Measurements from ENCODE around the gene PTPN7.

The PTPN7 gene

GRCh38 chr1:202165942-202166843, 5.8 kb upstream of the PTPN7 start:
- no peak for DNase-seq

DNA sequence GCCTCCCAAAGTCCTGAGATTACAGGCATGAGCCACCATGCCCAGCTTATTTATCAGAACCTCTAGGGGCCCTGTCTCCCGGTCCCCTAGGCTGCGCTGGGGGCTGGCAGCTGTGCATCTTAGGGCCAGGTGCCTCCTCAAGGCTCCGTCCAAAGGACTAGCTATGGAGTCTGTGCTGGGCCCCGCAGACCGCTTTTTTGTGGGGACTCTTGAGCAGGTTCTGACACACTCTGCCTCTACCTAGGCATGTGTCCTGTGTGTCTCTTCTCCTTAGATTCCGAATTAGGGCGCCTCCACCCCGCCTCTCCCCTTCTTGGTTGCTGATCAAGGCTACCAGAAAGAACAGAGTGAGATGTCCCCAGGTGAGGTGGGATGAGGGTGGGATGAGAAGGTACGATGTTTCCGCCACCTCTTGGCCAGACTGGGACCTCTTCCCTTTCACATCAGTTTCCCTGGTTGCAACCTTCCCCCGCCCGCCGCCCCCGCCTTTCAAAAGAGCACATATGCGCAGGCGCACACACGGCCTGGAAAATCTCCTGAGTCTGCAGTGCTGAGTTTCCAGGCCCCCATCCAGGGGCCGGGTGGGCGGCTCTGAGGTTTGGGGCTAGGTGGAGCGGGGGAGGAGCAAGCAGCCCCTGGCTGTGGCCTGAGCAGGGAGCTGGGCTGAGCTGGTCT, 5.0 kb upstream of the PTPN7 start:
- no peak for DNase-seq

- no peak for DNase-seq
These were observed 4.1 kb upstream of the PTPN7 start for GRCh38 chr1:202164271-202165037.

DNA sequence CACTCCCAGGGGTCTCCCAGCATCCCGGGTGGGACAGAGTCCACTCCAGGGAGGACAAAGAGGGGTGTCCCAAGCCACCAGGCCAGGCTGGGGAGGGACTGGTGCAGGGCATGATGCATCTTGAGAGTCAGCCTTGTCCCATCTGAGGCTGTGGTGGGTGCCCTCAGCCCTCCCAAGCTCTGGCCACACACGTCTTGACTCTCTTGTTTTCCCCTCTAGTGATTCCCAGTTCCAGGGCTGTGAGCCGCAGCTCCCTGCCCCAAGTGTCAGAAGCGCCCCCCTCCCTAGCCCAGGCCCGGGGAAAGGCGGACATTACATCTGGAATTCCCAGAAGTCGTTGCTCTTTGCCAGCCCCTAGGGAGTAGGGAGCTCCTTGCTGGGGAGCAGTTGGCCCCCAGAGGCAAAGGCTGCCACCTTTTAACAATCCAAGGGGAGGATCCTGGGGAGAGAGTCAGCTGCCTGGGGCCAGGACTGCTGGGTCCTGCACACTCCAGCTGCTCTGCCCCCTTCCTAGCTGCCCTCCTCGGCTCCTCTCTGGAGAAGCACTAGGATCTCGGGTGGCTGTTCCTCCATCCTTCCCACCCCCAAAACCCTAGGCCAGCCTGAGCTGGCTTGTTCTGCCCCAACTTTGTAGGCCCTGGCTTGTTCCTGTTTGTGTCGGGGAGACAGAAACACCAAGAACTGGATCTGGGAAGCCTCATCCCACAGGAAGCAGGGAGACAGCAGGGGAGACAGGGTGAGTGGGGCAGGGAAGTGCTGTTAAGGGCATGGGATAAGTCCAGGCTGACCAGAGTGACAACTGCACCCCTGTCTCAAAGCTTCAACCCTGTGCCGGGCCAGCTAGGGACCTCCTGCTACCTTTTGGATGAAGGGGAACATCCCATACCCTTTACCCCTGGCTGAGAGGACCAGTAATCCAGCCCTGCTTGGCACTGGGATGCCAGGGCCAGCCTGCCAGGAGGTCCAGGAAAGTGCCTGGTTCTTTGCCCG, 3.2 kb upstream of the PTPN7 start:
- DNase-seq, result no peak

GRCh38 chr1:202162418-202163280, 2.2 kb upstream of the PTPN7 start:
- DNase-seq, result no peak

DNA sequence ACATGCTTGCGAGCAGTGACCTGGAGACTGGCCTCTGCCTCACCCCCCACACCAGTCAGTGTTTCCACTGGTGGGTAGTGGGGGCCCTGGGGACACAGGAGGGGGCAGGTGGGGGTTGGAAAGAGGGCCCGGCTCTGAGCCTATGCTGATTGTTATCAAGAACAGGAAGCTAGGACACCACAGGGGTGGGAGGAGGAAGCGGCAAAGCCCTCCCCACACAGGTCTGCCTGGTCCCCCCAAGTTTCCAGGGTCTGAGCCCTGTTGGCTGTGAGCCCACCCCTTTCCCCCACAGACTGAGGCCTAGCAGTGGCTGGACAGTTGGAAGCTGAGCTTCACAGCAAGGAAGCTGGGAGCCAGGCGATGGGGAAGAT, 1.6 kb upstream of the PTPN7 start:
- DNase-seq, result no peak

DNA sequence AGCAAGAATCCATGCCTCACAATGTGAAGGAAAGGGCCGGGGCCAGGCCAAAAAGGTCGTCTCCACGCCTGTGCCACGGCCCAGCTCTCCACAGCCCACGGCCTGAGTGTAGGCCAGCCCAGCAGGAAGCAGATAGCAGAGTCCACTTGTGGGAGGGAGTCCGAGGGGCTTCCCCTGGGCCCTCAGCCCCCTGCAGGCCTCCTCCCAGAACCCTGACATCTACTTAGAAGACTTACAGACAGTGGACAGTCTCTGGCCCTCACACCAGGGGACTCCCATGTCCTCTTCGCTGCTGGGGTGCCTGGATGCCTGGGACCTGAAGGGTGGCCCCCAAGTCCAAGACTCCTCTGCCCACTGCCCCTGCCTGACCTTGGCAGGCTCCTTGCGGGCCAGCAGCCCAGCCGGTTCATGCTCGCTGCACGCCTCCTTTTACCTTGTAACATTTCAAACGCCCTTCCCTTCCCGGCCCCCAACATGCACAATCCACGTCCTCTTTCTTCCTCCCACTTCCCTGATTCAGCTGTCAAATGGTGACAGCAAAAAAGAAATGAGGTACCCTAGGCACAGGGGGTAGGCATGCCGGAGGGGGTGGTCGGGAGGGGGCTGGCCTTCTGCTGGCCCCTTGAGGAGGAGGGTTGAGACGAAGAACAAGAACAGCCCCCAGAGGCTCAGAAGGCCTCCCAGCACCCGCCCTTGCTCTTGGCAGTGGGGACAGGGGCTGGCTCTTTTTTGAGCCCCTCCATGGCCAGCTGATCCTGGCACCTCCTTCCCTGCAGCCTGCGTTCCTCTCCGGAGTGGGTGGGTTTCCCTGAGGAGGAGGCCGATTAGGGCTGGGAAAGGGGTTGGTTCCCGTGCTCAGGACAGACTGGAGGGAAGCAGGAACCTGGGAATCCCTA, 997 bp upstream of the PTPN7 start:
- no peak for DNase-seq

DNA sequence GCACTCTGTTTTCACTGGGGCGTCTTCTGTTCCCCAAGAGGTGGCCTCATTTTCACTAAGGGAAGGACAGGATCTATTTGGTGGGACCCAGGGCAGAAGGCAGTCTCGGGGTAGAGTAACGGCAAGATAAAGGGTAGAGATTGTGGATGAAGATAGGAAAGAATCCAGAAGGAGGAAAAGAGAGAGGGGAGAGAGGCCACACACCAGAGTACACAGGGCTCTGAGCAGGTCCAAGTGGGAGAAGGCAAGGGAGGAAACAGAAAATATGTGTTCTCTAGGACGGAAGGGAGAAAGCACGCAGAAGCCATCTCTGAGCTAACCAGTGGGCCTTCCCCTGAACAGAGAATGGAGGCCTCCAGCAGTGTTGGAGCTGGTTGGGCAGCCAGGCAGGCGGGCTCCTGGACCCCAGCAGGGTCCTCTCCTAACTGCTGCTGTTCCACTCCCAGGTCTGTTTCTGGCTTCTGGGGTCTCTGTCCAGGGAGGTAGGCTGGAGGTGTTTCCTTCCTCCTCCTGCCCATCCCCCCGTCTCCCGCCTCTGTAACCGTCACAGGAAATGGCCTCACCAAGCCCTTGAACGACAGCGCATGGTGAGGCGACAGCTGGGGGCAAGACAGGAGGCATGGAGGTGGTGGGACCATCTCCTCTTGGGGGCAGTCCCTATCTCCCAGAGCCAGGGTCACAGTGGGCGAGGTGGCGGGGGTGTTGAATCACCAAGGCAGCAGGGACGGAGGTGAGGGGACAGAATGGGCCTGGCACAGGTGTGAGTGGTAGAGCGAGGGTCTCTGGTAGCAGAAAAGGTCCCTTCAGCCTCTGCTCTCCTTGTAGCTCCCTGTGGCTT, 649 bp downstream of the PTPN7 start:
- DNase-seq, result no peak

DNA sequence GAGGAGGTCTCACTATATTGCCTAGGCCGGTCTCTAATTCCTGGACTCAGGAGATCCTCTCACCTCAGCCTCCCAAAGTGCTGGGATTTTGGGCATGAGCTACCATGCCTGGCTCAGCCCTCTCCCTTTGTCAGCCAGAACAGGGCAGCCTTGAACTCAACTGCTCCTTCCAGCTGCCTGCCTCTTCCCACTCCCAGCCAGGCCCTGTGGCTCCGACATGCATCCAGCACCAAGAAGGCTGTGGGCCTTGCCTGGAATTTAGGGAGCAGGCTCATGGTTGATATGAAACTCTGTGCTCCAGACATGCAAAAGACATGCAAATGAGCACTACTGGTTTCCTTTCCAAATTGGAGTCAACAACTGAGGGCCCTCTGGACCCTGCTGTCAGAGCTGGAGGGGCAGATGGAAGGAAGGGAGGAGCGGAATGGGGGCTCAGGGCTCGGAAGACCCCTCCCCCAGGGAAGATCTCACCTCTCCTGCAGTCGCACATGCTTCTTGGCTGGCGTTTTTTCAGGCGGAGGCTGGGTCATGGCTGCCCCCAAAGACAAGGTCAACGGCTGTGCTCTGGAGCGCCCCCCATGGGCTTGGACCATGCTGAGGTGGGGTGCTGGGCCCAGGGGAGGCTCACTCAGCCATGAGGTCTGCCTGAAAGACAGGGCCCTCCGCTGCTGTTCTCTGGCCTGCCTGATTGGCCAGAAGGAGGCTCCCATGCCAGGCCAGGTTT, 1.4 kb downstream of the PTPN7 start:
- no peak for DNase-seq

GRCh38 chr1:202157945-202158344, 2.5 kb downstream of the PTPN7 start:
- DNase-seq, result no peak

DNA sequence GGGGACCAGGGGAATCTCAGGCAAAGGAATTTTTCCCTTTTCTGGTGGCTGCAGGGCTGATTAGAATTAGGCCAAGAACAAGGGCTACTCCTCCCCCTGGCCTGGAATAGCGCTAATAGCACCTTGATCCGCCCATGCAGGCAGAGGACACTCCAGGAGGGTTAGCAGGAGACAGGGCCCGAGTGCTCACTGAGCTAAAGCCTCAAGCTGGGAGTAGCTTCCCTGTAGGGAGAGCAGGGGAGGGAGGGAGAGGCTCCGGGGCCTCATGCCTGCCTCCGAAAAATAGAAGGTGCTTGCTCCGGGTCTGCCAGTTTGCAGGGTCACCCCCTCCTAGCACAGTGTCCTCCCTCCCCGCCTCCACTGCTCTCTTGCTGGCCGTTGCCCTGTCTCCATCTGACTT, 3.8 kb downstream of the PTPN7 start:
- no peak for DNase-seq

- DNase-seq, result no peak
These were observed 4.9 kb downstream of the PTPN7 start for GRCh38 chr1:202155478-202156021.

- no peak for DNase-seq
These were observed 5.5 kb downstream of the PTPN7 start for GRCh38 chr1:202154766-202155477.

DNA sequence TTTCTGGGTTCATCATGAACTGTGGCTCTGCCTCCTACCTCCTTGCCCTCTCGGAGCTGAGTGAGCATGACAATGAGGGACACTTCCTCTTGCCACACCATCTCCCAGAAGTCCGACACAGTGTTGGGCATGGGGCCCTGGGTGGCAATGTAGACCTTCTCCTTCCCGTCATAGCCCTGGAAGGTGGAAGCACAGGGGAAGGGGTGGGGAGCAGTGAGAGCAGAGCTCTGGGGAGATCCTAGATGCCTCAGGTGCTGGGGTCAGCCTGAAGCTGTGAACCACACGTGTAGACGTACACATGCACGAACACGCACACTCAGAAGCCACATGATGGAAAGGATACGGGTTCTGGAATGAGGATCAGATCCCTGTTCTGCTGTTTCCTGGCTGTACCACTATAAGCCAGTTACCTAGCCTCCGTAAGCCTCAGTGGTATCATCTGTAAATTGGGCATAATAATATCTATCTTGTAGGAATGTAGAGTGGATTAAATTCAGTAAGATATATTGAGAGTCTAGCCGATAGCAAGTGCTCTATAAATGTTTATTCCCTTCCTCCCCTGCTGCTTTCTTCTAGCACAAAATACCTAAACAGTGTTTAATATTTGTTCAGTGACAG, 6.1 kb downstream of the PTPN7 start:
- no peak for DNase-seq

- no peak for DNase-seq
These were observed 7.1 kb downstream of the PTPN7 start for GRCh38 chr1:202153284-202153683.

- DNase-seq, result no peak
These were observed 8.0 kb downstream of the PTPN7 start for GRCh38 chr1:202152399-202152798.

DNA sequence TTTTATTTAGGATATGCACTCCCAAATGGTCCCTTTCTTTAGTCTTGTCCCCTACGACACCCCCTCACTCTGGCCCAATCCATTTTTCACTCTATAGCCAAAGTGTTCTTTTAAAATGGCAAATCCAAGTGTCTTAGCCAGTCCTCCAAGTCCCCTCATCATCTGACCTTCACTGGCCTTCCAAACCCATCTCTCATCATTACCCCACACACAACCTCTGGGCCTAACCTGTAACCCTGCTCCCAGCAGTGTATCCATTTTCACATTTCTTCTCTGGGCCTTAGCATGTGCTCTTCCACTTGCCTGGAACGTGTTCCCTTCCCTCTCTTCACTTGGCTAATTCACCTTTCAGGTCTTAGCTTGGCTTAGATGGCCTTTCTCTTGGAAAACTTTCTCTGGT, 9.4 kb downstream of the PTPN7 start:
- DNase-seq, result no peak

Data from T1000 (cell line).